HTR-8/SVneo (cell line): ENCODE measurements around the gene FADS2.
A peak's percentile ranks its signal among the peaks of the same experiment; 100 is the strongest.

Experiments used
- DNase-seq: peaks from one replicate; pipeline ENCODE4 v3.0.0; 2011; ENCODE audit warnings: low spot score, mixed read lengths; ENCODE audit not compliant: insufficient read length
- FAIRE-seq: peaks from 2 replicates; lab custom pipeline; 2011; peaks lifted over from hg19 to GRCh38; lab: Jason Lieb, UNC

Gene FADS2

DNA sequence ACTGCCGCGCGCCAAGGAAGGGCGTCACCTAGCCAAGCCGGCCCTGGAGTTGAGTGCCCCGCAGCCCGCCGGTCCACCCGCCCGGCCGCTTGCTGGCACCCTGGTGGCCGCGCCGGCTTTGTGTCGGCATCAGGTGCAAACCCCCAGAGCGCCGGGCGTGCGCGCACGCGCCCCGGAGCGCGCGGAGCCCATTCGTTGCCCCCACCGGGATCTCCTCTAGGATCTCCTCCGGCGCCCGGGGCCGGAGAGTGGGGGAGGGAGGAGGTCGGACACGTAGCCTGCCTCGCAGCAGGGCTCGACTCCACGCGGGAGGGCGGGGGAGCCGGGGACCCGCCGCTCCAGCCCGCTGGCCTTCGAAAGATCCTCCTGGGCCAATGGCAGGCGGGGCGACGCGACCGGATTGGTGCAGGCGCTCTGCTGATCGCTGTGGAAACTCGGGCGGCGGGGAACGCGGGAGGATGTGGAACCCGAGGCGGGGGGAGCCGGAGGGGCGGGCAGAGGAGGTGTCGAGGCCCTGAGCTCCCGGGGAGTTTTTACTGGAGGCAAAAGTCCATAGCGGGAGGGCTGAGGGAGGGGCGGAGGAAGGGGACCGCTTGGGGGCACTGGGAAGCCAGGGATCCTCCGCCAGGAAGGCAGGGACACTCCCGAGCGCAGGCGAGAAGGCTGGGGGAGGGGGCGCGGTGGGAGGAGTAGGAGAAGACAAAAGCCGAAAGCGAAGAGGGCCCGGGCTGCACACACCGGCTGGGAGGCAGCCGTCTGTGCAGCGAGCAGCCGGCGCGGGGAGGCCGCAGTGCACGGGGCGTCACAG is at the start of gene FADS2:
TSS of gene FADS2 (plus strand) at position 730 of the 808 bp plus-strand sequence. CDS start 91 bp downstream, outside the sequence.
- FAIRE-seq (no peak), DNase-seq (peak; percentile 65)

DNA sequence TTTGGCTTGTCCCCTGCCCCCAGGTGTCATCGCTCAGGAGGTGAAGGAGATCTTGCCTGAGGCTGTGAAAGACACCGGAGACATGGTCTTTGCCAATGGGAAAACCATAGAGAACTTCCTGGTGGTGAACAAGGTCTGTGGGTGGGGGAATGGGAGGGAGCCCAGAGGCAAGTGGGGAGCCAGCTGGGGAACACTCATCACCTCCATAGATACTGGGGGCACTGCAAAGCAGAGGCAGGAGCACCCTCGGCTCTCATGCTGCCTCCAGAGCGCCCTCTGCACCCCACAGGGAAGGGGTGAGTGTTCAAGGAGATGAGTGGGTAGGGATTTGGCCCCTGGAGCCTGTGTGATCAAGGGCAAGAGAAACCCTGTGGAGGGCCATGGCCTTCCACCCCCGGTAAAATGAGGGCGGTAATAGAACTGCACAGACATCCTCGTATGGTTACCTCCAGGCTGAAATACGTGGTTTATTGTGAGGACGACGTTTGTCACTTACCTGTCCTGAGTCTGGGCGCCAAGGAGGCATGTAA is 49.7 kb upstream of the FADS2 start:
- DNase-seq = no peak
- no peak for FAIRE-seq

DNA sequence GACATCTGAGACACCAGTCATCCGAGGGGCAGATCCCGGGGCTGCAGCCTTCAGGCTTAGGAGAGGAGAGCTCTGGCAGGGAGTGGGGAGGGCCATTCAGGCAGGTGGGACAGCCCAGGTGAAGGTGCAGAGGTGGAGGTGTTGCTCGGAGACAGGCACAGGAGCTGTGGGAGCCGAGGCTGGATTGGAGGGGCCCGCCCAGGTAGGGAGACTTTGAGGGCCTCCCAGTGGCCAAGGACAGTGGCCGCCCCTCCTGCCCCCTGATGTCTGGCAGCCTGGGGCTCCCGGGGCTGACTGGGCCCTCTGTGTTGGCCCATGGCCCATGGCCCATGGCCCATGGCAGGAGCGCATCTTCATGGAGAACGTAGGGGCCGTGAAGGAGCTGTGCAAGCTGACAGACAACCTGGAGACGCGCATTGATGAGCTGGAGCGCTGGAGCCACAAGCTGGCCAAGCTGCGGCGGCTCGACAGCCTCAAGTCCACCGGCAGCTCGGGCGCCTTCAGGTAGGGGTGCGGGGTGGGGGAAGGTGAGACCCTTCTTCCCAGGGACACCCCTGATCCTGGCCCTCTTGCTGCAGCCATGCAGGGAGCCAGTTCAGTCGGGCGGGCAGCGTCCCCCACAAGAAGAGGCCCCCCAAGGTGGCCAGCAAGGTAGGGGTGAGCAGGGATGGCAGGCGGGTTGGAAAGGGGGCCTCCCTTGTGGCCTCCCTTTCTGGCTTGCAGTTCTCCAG is 49.0 kb upstream of the FADS2 start:
- no peak for FAIRE-seq
- DNase-seq = no peak

DNA sequence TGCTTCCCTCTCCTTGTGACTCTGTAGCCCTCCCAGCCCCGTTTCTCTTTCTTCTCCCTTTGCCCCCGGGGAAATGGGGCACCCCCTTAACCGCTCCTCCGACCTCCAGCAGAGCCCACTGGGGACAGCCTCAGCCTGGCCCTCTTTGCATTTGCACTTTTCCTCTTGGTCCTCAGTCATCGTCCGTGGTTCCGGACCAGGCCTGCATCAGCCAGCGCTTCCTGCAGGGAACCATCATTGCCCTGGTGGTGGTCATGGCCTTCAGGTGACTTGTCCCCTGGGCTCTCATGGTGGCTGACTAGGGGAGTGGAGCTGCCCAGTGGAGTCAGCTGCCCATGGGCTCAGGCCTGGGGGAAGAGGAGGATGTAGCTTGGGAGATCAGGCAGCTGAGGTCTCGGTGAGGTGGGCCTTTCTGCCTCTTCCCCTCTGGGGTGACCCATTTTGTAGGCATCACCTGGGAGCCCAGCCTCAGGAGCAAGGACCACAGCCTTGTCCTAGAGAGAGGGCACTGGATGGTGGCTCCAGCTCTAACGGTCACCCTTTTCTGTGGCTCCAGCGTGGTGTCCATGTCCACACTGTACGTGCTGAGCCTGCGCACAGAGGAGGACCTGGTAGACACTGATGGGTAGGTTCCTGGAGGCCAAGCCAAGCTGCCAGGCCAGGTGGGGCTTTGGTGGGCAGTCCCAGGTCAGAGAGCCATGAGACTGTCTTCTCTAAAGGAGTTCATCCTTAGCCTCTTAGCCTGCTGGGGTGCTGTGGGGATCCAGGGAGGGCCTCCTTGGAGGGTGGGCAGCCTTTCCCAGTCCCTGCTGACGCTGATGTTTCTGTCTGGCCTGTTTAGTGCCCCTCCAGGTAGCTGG is 48.2 kb upstream of the FADS2 start:
- FAIRE-seq = no peak
- no peak for DNase-seq

DNA sequence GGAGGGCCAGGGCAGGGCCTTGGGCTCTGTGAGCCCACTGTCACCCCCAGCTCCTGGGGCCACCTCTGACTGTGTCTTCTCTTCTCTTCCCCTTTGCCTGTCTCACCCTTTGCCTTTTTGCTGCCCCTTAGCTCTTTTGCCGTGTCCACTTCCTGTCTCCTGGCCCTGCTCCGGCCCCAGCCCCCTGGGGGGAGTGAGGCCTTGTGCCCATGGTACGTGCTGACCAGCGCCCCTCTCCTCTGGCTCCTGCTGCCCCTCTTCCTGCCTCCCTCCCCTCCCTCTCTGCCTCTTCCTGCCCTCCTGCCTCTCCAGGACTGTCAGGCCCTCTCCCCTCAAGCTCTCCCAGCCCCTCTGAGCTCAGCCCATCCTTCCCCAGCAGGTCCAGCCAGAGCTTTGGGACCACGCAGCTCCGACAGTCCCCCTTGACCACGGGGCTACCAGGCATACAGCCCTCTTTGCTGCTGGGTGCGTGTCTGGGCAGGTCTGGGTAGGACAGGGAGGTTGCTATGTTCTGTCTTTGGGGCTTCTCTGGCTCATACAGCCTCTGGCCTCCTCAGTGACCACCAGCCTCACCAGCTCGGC is 47.4 kb upstream of the FADS2 start:
- DNase-seq = no peak
- FAIRE-seq = no peak

DNA sequence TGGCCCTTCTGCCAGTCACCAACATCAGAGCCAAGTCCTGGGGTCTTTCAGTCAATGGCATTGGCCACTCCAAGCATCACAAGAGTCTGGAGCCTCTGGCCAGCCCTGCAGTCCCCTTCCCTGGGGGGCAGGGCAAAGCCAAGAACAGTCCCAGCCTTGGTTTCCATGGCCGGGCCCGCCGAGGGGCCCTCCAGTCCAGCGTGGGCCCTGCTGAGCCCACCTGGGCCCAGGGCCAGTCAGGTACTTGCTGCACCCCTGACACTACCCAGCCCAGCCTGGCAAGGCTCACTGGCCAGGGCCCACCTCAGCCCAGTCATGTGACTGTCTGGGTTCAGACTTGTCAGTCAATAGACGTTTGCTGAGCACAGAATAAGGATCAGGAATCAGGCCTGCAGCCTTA is 46.5 kb upstream of the FADS2 start:
- FAIRE-seq = no peak

DNA sequence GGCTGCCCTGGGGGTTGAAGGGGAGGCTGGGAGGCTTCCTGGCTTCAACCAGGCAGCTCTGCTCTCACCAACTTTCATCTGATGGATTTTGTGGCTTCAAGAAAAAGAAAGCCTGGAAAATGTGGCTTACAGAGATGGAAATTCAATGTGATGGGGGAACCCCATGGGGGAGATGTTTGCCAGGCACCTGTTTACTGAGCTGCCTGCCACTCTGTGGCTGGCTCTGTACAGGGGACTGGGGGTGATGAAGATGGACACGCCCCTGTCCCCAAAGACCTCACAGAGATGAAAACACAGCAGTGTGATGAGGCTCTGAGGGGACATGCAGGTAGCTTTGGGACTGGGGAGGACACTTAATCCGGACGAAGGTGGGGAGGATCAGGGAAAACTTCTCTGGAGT is 45.8 kb upstream of the FADS2 start:
- no peak for FAIRE-seq
- no peak for DNase-seq

More for the DNA sequence above, 46.5 kb upstream of the FADS2 start:
- no peak for DNase-seq

DNA sequence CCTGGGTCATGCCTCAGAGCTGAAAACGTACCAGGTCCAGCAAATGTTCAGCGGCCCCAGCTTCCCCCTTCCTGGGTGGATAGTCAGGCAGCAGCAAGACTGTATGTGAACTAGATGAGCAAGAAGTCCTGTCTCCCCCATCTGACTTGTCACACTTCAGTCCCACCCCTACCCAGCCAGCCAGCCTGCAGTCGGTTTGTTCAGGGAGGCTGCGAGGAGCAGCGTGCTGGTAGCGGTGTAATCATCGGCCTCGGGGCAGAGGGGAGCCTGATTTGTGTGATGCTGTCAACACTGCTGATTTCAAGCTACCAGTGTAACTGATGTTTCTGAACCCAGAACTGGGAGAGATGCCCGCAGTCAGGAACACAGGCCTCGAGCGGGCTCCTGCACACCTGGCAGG is 45.3 kb upstream of the FADS2 start:
- FAIRE-seq (no peak), DNase-seq (no peak)

DNA sequence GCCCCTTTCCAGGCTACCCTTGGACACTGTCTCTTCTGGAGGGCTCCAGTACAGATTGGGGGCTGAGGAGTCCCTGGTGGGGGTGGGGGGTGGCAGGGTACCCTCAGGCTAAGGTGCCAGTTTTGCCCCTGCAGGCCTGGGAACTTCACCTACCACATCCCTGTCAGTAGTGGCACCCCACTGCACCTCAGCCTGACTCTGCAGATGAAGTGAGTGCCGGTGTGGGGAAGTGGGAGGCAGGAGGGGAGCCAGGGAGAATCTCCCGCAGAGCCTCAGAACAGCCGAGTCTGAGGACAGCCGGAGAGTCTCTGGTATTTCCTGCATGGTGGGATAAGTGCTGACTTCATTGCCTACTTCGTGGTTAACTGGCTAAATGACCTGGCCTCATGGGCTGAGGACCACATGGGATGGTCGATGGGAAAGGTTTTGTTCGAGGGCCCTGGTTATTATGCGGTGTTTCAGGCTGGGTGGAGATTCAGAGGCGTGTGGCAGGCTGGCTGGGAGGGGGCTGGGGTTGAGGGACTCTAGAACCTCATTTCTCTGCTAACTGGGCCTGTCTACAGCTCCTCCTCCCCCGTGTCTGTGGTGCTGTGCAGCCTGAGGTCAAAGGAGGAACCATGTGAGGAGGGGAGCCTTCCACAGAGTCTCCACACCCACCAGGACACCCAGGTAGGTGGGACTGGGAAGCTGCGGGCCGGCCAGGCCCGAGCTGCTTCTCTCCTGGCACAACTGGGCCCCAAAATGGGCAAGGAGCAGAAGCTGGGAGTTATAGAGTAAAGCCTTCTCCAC is 44.2 kb upstream of the FADS2 start:
- no peak for DNase-seq

DNA sequence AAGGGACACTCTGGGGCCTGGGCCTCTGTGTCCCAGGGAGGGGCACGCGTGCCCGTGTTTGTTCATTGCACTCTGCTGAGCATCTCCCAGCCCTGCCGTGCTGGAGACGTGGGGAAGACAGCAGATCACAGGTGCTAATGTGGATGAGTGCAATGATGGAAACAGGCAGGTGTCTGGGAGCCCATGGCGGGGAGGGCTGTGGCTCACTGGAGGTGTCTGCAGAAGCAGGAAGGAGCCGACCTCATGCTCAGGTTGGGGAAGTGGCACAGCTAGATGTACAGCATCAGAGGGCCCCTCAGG is 43.6 kb upstream of the FADS2 start:
- DNase-seq (no peak), FAIRE-seq (no peak)

More for the DNA sequence above, 44.2 kb upstream of the FADS2 start:
- FAIRE-seq = no peak

DNA sequence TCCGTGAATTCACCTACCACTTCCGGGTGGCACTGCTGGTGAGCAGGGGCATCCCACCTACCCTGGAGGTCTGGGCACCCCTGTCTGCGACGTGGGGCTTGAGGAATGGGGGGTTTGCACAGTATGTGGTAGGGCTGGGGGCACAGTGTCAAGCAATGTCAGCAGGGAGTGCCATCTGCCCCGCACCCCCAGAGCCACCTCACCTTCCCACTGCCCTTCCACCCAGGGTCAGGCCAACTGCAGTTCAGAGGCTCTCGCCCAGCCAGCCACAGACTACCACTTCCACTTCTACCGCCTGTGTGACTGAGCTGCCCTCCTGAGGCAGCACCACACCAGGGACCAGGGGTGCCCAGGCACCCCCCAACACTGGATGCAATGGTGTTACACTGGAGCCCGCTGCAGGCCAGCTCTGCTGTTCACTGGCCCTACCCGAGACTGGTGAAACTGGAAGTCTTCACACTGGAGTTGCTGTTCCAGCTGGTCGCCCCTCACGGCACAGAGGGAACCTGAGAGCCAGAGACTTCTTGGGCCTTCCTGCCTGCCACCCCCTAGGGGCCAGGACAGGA is 42.2 kb upstream of the FADS2 start:
- FAIRE-seq (no peak), DNase-seq (no peak)

DNA sequence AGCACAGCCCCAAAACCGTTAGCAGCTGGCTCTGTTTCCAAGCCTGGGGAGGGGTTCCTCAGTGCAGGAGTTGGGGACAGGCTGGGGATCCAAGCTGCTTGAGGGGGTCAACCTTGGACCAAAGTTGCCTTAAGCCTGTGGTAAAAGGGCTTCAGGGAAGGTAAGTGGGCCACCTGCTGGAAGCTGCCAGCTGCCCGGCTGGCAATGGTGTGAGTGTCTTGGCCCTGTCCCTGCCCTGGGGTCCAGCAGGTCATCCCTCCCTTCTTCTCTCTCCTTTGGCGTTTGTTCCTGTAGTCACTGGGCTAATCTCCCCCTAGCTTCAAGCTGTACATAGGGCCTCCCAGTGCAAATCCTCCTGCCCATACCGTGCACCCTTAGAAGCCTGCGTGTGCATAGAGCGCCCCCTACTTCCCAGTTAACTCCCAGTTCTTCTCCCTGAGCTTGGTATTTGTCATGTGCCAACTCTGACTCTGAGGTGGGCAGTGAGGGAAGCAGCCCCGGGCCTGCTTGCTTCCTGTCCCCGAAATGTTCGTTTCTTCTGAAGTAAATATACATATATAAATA is 40.1 kb upstream of the FADS2 start:
- FAIRE-seq = no peak
- peak; percentile 40 for DNase-seq

DNA sequence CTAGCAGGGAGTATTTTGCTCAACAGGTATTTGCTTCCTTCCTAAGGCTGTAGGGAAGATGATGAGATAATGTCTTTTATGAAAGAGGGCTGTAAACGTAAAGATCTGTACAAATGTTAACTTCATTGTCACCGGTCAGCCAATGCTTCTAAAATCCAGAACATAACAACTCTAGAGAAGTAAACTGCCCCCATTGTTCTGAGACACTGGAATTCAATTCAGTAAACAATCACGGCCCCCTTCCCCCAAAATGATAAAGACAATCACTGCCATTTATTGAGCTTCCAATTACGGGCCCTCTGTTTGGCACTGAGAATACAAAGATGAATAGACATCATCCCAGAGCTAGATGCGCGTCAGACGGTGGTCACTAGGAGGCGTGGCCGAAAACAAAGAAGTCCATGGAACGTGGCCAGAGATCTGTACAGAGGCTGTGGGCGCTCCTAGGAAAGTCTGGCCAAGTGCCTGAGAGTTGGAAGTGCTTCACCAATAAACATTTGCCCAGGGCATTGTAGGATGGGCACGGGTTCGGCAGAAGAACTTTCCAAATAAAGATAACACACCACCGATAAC is 36.3 kb upstream of the FADS2 start:
- DNase-seq (peak; percentile 71), FAIRE-seq (no peak)

DNA sequence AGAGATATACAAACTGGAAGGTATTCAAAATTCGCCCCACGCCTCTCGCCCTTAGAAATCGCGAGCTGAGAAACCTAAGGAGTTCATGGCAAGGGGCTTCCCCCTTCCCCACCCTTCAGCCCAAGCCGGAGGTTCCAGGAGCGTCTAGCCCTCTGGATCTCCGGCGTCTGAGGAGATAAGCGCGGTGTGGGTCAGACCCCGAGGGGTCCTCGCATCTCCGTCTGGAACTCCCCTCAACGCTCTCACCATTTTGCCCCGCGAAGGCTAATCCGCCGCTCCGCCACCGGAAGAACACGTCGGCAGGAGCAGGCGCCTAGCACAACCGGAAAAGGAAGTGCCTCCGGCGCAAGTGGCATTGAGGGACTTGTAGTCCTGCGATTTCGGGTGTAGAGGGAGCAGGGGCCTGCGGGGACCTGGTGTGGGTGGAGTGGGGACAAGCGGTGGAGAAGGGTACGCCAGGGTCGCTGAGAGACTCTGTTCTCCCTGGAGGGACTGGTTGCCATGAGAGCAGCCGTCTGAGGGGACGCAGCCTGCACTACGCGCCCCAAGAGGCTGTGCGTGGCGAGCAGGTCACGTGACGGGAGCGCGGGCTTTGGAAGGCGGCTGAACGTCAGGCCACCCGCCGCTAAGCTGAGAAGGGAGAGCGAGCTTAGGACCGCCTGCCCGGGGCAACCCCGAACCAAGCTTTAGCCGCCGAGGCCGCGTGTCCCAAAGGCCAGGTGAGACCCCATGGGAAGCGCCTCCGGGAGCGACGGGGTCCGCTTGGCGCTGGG is 35.6 kb upstream of the FADS2 start, which contains the start of the genes FEN1 and TMEM258:
TSS of gene FEN1 (plus strand) at position 602 of the 773 bp plus-strand sequence. CDS start 2,451 bp downstream, outside the sequence.
TSS of gene TMEM258 (minus strand) at position 290 of the 773 bp plus-strand sequence. CDS start at position 249, 41 bp downstream.
- DNase-seq (peak; percentile 92), FAIRE-seq (no peak)

DNA sequence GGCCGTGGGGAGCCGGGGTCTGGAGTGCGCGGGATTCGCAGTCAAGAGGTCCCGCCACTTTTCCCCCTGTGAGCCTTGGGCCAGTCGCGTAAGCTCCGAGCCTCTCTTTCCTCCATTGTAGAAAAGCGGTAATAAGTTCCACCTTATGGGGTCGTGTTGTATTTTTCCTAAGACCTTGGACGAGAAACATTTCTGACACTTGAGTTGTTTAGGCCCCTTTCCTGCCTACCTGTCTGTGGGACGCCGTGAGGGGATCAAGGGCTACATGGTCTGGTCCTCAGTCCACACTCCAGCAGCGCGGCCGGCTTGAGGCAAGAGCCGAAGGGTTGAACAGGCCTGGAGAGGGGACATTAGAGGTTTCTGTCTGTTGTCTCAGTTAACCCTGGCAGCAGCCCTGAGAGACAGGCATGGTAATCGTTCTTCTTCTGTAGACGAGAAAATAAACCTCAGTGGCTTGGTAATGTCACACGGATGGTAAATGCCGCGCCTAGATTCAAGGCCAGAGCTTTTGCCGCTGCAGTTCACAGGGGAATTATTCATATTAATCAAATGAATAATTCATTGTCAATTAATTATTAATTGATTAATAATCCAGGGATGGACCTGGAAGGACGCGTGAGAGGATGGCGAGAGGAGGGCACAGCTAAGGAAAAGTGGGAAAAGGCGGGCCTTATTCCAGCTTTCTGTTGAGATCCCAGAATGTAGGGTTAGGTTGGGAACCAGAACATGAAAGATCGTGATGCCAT is 34.8 kb upstream of the FADS2 start:
- FAIRE-seq = no peak
- DNase-seq = no peak

DNA sequence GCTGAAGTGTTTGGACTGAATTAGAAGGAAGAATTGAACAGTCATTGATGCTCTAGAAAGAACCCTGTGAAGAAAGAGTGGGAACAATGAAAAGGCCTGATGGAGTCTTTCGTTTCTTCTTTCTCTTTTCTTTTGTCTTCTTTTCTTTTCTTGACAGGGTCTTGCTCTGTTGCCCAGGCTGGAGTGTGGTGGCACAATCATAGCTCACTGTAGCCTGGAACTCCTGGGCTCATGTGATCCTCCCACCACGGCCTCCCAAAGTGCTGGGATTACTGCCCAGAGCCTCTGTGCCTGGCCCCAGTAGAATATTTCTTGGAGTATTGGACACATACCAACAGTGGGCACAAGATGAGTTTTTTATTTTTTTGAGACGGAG is 34.3 kb upstream of the FADS2 start:
- no peak for FAIRE-seq

DNA sequence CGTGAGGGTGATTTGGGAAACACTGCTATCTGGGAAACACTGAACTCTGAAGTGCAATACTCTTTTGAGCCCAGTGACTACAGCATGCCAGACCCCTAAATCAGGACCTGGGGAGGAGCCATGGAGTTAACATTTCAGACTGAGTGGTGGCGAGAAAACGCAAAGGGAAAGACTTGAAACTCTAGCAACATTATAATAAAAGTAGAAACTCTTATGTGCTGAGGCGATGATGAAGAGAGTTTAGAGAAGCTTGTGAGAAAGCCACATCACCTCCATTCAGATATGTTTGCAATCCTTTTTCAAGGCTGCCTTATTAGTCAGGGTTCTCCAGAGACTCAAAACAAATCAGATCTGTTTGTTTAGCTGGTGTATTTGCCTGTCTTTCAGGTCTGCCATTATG is 33.5 kb upstream of the FADS2 start:
- FAIRE-seq (no peak), DNase-seq (no peak)

More for the DNA sequence above, 34.3 kb upstream of the FADS2 start:
- no peak for DNase-seq
